Muscle layer of duodenum (tissue), 2 donors: ENCODE data around the gene CUL5.

Experiments used
- H3K27ac ChIP-seq: one replicate; pipeline ENCODE4 v1.7.0; 2013; ENCODE audit warnings: mild to moderate bottlenecking, low read length
- H3K27me3 ChIP-seq: one replicate; pipeline ENCODE4 v1.7.0; 2013; ENCODE audit warnings: low read depth, mild to moderate bottlenecking, control low read depth, low read length
- H3K36me3 ChIP-seq, 2 donors: one replicate each; pipeline ENCODE4 v1.7.0; 2013; ENCODE audit warnings: low read length in 2 of 2, control low read depth in 1 of 2, mild to moderate bottlenecking in 1 of 2; ENCODE audit not compliant: insufficient read depth in 2 of 2, control insufficient read depth in 1 of 2
- H3K4me1 ChIP-seq, 2 donors: one replicate each; pipeline ENCODE4 v1.7.0; 2013; ENCODE audit warnings: low read length in 2 of 2, mild to moderate bottlenecking in 2 of 2, control low read depth in 1 of 2, moderate library complexity in 1 of 2; ENCODE audit not compliant: insufficient read depth in 2 of 2, control insufficient read depth in 1 of 2
- H3K4me3 ChIP-seq, 2 donors: one replicate each; pipeline ENCODE4 v1.7.0; 2013; ENCODE audit warnings: low read length in 2 of 2, low read depth in 1 of 2, mild to moderate bottlenecking in 1 of 2
- H3K9me3 ChIP-seq, 2 donors: one replicate each; pipeline ENCODE4 v1.7.0; 2013; ENCODE audit warnings: low read length in 2 of 2, control low read depth in 1 of 2, mild to moderate bottlenecking in 1 of 2; ENCODE audit not compliant: control insufficient read depth in 1 of 2
- donor health status: healthy.

The CUL5 gene

DNA sequence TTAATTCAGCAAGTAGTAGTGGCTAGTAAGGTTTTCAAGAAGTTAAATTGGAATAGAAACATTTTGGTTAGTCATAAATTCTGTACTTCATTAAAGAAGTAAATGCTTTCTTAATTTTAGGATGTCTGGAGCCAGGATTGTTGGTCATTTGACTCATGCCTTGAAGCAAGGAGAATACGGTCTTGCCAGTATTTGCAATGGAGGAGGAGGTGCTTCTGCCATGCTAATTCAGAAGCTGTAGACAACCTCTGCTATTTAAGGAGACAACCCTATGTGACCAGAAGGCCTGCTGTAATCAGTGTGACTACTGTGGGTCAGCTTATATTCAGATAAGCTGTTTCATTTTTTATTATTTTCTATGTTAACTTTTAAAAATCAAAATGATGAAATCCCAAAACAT lies 138.5 kb downstream of the CUL5 start:
- Histone ChIP-seq H3K4me1 (no peaks in the 10 kb centered on the region), H3K27ac (no peak overlapping the region), H3K36me3 (peaks cover 58 to 84% of the 10 kb centered on the region in 2 donors)

DNA sequence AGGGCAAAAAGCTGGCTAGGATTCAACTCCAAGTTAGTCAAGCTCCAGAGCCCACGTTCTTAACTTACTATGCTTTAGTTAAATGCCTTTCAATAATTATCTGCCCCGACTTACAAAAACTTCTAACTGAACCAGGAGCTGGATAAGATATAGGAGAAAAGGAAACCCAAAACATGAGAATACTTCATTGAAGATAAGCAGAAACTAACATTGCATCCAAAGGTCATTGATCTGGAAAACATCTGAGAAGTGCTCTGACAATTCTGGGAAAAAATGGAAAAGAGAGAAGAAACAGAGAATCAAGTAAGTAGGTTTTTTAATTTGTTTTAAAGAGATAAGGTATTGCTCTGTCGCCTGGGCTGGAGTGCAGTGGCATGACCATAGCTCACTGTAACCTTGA lies 139.9 kb downstream of the CUL5 start:
- no peaks in the 10 kb centered on the region for H3K27me3 ChIP-seq
- H3K27ac ChIP-seq = no peak overlapping the region
- H3K36me3 ChIP-seq = peaks cover 51 to 70% of the 10 kb centered on the region in 2 donors

More for the DNA sequence above, 138.5 kb downstream of the CUL5 start:
- H3K9me3 ChIP-seq = no peaks in the 10 kb centered on the region
- H3K4me3 ChIP-seq = no peak overlapping the region
- no peaks in the 10 kb centered on the region for H3K27me3 ChIP-seq

DNA sequence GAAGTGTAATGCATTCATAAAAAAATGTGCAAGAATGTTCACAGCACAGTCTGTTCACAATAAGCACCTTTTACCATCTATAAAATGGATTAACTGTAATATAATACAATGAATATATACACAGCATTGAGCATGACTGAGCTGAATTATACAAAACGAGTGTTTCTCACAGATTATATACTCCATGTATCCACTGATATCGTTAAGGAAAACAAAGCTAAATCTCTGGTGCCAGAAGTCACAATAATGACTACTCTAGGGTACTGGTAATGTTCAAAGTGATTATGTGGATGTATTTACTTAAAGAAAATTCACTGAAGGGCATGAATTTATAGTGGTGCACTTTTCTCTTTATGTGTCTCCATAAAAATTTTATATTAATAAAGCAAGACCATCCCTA lies 145.9 kb downstream of the CUL5 start:
- Histone ChIP-seq H3K4me3 (no peak overlapping the region), H3K27ac (no peak overlapping the region), H3K9me3 (no peaks in the 10 kb centered on the region), H3K36me3 (peaks cover 37 to 47% of the 10 kb centered on the region in 2 donors), H3K27me3 (no peaks in the 10 kb centered on the region), H3K4me1 (no peaks in the 10 kb centered on the region)

More for the DNA sequence above, 139.9 kb downstream of the CUL5 start:
- Histone ChIP-seq H3K9me3 (no peaks in the 10 kb centered on the region), H3K4me3 (no peak overlapping the region), H3K4me1 (no peaks in the 10 kb centered on the region)
